ENCODE results near the gene AP3M1.

Gene AP3M1

DNA sequence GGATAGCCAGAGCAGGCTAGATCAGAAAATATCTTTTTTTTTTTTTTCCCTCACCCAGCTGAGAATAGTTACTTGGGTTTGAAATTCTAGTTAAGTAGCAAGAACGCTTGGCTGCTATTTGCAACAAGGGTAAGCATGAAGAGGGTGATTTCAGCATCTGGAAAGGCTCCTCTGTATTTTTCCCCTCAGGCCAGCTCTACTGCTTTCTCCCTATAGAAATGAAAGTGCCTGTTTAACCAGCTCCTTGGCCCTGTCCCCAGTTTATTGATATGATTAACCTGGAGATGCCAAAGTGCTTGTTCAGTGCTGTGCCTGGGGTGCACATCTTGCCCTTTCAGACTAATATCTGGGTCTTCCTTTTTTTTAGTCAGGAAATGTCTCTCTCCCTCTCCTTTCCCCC lies 37.1 kb downstream of the AP3M1 start:
- no peak for DNase-seq

DNA sequence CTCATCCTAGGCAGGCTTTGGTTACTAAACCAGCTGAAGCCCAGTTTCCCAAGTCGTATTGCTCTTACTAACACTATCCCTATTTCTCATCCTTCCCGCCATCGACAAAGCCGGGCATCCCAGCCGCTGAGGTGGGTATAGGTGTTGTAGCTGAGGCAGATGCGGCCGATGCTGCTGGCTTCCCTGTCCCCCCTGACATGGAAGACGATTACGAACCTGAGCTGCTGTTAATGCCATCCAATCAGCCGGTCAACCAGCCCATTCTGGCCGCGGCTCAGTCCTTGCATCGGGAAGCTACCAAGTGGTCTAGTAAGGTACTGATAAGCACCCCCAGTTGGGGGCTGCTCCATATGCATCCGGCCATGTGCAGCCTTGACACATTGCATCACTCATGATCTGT lies 38.8 kb downstream of the AP3M1 start:
- DNase-seq = no peak

DNA sequence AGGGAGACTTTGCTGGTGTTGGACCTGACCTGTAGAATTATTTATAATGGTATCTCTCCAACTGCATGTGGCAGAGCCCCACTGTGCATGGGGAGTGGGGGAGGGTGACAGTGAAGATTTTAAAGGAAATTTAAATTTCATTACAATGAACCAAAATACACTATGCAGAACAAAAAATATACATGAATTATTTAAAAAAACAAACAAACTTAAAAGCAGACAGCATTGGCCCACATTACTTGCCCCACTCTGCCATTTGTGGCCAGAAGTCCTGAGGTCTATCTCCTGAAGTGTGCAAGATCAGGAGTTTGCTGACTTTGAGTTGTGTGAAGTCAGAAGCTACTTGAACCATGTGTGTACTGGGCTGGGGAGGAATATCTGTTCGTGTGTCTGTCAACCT lies 40.5 kb downstream of the AP3M1 start:
- no peak for DNase-seq

DNA sequence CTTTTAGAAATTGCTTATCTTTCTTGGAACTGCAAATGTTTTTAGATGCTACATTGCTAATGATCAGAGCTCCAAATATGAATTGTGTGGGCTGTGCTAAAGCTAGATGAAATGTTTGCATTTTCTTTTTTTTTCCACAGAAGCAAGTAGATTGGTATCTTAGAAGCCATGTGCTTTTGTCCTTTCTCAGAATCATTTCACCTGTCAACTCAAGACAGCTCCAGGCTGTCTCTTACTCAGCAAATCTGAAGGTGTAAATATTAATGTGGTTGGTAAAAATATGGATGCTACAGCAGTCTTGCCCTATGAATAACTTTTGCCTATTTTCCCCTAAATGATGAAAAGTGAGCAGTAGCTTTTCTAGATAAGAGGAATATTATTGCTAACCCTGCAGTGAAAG lies 41.2 kb downstream of the AP3M1 start:
- DNase-seq = no peak

DNA sequence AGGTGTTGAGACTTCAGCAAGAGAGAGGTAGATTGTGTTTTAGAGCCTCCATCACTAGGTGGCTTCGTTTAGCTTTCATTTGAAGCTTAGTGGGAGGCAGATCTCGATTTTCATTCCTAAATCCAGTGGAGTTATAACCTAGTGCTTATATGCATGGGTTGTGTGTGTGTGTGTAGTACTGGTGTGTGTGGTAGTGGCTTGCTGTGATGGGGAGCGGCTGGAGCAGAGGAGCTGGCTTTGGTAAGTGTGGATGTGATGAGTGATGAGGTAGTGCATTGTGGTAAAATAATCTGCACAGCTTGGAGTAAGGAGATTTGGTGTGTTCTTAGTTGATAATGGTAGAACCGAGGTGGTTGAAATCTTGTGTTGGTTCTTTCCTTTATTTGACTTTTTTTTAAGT lies 43.2 kb downstream of the AP3M1 start:
- DNase-seq = no peak

DNA sequence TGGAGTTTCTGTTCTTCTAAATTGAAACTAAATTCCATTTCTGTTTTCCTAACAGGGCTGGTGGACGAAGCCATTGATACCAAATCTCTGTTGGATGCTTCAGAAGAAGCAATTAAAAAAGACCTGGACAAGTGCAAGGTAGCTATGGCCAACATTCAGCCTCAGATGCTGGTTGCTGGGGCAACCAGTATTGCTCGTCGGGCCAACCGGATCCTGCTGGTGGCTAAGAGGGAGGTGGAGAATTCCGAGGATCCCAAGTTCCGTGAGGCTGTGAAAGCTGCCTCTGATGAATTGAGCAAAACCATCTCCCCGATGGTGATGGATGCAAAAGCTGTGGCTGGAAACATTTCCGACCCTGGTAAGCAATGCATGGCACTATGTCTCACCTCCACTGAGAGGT lies 45.6 kb downstream of the AP3M1 start:
- no peak for DNase-seq

DNA sequence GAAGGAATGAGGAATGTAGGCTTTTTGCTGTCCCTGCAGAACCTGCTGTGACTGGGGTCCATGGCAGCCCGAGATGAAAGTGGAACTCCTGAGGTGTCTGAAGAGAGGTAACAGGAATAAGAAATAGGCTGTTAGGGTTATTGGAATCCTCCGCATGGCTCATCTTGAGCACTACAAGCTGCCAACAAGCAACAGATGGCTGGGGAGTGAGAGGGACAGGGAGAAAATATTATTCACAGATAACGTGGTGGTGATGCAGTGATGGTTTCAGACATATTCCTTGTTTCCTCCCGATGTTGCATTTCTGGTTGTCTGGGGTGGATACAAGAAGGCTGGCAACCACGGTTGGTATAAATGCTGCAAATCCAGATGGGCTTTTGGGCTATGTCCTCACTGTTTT lies 46.1 kb downstream of the AP3M1 start:
- no peak for DNase-seq

DNA sequence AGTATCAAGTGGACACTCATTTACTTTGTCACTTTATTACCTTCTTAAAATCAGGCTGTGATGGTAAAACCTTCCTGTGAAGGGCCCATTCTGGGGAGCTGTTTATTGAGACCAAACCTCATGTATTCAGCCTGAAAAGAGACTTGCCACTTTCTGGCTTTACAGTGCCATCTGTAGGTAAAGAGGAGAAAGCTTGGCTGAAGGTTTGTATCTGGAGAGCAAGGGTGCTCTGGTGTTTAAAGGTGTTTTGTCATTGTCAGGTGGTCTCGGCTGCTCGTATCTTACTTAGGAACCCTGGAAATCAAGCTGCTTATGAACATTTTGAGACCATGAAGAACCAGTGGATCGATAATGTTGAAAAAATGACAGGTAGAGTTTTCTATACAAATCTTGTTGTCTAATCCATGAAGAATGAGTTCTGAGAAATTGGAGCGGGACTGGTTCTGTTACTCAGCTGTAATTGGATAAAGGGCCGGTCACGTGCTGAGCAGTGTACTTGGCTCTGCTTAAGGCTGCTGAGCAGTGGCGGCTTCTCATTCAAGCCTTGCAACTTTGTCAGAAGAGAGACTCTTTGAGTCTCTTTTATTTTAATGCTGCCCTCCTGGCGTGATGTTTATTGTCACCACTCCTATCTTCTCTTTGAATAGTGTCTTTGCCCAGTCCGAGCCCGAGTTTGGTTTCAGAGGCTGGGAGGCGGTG lies 46.9 kb downstream of the AP3M1 start:
- no peak for DNase-seq

DNA sequence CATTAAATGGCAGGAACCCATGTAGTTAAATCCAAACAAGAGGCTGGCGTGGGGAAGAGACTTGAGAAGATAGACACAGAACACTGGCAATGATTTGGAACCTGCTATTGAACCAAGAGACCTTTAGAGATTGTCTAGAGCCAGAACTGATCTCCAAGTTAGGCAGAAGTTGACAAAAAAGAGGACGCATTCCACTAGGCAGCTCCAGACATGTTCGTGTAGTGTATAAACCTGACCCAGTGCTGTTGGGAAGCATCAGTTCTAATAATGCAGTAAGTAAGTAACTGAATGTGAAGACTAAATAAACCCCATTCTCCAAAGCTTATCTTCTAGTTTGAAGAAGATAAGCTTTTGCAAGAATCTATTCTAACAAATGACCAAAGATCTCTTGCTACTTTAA lies 50.8 kb downstream of the AP3M1 start:
- no peak for DNase-seq

DNA sequence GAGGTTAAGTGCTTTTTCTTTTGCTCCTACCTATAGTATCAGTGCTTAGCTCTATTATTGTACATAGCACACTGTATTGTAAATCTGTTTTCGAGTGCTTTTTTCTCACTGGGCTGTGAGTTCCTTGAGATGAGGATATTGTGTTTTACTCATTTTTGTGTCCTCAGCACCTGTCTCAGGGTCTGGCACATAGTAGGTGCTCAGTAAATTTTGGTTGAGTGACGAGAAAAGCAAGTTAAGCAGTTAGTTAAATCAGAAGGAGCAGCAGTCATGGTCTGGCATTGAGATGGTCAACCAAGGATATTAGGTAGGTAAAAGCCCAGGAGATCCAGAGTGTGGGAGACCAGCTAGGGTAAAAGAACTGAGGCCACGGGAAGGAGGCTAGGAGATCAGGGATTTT lies 51.2 kb downstream of the AP3M1 start:
- DNase-seq = no peak

DNA sequence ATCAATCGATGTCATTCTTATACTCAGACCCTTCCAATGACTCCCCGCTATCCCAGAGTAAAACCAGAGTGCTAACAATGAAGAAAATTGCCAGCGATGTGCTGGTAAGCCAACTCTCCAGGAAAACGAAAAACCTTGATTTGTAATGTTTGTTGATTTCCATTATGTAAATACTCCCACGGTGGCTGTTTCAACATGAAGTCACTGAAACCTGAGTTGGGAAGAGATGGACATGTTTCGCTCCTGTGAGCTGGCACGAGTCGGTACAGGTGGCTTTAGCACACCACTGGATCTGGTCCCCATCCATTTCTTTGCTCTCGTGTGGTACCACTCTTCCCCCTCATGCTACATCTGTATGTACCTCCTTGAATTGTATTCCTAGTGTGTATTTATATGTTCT lies 52.9 kb downstream of the AP3M1 start:
- DNase-seq = no peak

DNA sequence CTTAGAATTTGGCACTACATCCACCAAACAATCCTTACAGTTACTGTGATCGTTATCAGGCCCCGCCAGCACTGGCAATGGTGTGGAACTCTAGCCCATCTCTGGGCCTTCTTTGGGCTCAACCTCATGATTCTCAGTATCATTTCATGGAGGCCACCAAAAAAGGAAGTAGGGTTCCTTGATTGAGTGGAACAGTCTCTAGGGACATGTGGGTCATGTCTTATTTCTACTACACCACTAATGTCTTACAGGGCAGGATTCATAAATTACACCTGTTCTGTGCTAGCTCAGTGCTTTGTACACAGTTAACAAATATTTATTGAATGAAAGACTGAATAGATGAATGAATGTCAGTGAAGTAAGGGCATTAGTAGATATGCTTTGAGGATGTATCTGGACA lies 53.9 kb downstream of the AP3M1 start:
- no peak for DNase-seq

DNA sequence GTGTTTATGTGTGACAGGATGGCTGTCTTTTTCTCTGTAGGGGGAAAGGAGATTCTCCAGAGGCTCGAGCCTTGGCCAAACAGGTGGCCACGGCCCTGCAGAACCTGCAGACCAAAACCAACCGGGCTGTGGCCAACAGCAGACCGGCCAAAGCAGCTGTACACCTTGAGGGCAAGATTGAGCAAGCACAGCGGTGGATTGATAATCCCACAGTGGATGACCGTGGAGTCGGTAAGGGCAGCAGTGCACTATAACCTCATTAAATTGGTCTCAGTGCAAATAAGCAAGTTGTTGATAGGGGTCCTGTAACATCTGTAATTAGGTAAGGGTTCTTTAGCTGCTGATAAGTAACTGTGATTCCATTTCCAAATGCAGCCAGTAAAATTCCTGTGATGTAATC lies 56.4 kb downstream of the AP3M1 start:
- no peak for DNase-seq

DNA sequence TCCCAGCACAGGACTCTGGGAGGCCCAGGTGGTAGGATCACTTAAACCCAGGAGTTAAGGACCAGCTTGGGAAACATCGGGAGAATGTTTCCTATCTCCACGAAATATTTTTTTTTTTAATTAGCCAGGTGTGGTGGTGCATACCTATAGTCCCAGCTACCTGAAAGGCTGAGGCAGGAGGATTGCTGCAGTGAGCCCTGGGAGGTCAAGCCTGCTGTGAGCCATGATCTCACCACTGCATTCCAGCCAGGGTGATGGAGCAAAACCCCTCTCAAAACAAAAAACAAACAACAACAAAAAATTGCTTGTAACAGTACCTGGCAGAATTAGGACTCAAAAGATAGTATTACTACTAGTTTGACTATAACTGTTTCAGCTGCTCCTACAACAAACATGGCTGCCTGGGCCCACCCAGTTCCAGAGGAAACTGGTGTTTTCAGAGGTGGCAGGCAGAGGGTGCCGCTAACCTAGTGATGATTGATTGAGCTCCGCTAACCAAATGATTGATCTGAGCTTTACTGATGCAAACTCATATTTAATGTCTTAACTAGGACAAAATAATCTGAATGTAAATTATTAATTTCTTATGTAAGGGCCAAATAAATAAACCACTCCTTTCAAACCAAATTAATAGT lies 57.0 kb downstream of the AP3M1 start:
- DNase-seq = no peak

DNA sequence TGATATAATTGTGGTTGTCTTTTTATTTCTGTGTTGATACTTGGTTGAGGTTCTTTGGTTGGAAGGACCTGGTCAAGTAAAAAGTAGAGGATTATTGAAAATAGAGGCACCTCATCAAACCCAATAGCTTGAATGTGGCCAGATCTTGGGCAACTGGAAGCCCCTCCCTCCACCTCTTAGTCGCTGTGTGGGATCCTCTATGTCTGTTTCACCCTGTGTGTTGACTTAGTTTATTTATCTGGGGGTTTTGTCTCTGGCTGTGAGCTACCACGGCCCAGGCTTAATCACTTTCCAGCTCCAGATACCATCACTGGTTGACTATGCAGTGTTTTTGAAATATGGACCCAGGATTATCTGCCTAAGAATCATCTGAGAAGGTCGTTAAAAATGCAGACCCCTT lies 58.3 kb downstream of the AP3M1 start:
- DNase-seq = no peak

DNA sequence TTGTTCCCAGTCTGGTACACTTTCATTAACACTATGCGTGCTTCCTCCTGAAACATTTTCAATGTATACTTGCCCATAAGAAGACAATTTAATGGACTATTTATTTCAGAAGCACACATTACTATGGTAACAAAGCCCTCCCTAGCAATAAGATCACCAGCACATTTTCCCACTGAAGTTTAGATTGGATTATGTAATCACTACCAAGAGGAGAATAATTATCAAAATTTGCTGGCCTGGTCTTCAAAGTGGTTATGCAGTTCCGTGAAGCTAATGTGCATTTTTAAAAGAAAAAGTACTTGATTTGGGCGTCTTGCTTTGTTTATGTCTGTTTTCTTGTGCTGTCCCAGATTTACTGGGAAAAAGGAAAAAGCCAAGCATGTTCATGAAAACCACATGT lies 61.9 kb downstream of the AP3M1 start:
- DNase-seq = no peak

DNA sequence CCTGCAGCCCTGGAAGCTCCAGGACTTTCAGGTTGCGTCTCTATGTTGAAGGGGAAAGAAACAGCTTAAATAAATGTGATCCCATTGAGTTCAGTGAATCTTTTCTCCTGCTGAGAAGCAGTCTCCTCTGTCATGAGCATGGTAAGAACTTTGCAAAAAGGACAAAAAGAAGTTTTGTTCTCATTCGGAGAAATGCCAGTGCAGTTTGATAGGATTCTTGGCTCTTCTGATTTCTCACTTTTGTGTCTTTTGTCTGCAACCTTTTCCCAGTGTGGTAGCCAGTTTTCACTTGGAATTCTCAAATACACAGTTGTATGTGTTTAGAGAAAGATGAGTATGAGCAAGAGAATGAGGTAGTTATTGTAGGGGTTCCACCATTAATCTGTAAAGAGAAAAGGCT lies 64.3 kb downstream of the AP3M1 start:
- no peak for DNase-seq

DNA sequence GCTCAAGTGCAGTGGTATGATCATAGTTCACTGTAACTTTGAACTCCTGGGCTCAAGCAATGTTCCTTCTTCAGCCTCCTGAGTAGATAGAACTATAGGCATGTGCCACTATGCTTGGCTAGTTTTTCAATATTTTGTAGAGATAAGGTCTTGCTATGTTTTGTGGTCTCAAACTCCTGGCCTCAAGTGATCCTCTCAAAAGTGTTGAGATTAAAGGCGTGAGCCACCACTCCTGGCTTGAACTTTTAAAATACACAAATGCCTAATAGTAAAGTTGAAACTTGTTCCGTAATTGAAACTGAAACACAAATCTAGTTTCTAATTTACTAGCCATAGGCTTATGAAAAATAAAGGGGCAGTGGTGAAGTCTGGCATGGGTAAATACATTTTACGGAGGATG lies 65.7 kb downstream of the AP3M1 start:
- no peak for DNase-seq

DNA sequence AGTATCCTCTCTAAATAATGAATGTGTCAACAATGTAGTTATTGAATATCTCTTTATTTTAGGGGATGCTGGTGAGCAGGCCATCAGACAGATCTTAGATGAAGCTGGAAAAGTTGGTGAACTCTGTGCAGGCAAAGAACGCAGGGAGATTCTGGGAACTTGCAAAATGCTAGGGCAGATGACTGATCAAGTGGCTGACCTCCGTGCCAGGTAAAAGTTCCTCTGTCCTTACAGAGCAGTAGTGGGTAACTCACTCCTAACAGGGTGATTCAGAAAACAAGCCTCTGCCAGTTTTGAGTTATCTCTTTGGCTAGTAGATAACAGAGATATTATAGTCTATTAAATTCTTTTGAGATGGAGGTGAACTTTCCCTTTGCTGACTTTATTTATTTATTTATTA lies 67.3 kb downstream of the AP3M1 start:
- DNase-seq = no peak

DNA sequence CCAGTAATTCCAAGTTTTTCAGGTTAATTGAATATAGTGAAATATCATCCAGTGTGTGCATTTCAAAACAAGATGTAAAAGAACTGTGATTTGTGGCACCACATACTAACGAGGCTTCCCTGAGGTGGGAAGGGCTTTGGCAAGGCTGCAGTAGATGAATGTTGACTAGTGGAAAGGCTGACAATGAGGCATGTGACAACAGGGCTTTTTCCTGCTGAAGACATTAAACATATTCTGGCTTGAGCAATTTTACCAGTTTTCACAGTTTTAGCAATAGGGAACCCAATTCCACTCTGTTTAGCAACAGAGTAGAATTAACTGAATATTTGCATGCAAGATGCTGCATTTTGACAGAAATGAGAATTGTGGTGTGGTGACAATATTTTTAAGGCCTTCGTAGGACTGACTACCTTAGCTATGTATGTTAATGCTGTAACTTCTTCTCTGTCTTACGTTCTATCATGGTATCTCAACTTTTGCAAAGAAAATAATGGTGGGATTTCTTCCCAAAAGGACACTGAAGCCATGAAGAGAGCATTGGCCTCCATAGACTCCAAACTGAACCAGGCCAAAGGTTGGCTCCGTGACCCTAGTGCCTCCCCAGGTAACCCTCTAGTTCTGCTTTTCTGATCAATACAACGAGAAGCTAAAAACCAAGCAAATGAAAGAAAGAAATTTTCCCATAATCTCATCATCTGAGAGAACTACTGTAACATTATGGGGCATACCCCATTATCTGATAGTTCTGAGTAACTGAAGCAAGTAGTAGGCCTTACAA lies 68.5 kb downstream of the AP3M1 start:
- no peak for DNase-seq

DNA sequence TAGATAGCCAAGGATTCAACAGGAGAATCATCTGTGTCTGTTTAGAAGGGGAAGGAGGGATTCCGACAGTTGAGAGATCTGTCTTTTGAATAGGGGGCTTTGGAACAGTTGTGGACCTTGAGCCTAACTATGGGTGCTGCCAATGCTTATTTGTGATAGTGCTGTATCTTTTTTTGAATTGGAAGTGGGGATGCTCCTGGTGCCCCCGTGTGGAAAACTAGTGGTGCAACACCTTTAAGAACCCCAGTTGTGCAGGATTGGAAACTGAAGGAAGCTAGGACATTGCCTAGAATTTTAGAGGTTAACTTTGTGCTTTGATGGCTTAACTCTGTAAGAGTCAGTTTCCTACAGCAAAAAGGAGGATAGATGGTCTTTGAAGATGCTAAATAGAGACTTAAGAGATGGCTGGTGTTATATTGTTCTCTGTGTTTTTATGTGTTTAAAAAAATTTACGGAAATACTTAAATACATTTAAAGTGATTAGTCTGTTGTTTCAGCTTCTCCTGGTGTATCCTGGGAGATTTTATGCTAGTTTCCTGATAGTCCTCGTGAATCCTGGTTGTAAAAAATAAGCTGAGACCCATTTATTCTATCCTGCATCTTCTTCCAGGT lies 69.3 kb downstream of the AP3M1 start:
- peak; percentile 28 for DNase-seq

DNA sequence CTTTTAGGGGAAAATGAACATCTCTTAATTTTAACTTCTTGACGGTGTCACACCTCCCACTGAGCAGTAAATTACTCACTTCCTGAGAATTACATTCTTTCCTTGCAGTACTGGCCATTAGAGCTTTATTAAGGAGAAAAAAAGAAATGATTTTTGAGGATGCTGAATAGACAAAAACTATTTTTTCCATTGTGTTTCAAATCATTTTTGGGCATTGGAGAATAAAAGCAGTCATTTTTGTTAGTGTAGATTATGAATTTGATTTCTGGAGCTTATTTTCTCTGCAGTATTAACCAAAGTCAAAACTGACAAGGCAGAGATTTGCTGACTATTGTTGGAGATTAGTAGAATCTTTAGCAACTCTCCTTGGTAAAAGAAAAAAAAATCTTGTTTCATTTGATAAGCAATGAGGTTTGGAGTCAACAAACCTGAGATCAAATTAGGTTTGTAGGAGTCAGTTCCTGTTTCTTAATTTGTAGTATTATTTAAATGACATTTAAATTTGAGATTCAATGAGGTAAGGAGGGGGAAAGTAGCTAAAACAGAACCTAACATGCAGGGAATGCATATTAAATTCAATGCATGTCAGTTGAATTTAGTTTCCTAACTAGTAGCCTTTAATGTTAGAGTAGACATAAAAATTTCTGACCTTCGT lies 70.6 kb downstream of the AP3M1 start:
- no peak for DNase-seq

All from activated naive CD4-positive, alpha-beta T cell treated with anti-CD3 and anti-CD28 coated beads, Interleukin-2, amount 50 U/mL, for 16 hours (primary cell).